ENCODE results near the gene PRPF38A. TPM values are rescaled to one million over a fixed set of nuclear protein-coding genes. Genes with fewer than 3 reads are reported as not detected.
A peak's percentile ranks its signal among the peaks of the same experiment; 100 is the strongest.

Gene PRPF38A
- total RNA-seq, 1 donor = 6.2 TPM

DNA sequence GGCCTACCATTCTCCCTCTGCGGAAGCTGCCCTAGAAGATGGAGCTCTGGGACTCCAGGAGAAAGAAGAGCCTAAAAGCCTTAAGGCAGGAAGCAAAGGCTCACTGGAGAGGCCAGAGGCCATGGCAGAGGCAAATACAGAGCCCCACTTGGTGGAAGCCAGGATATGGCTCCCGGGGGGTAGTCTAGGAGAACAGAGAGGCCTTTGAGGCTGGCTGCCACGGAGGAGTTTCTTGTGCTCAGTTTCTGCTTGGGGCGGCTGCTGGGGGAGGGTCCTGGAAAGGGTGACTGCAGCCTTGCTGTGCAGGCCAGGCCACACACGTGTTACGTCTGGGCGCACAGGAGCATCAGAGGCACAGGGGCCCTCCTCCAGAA, 43.8 kb upstream of the PRPF38A start:
- no peak overlapping the region for H2AFZ ChIP-seq (ENCODE audit: low read length)
- peaks cover 36% of the 10 kb centered on the region for H3K79me2 ChIP-seq (ENCODE audit: insufficient read depth, low read length)
- H3K27me3 ChIP-seq (ENCODE audit: insufficient read depth, low read length) = no peaks in the 10 kb centered on the region
- TF ChIP-seq, protein P1, sequence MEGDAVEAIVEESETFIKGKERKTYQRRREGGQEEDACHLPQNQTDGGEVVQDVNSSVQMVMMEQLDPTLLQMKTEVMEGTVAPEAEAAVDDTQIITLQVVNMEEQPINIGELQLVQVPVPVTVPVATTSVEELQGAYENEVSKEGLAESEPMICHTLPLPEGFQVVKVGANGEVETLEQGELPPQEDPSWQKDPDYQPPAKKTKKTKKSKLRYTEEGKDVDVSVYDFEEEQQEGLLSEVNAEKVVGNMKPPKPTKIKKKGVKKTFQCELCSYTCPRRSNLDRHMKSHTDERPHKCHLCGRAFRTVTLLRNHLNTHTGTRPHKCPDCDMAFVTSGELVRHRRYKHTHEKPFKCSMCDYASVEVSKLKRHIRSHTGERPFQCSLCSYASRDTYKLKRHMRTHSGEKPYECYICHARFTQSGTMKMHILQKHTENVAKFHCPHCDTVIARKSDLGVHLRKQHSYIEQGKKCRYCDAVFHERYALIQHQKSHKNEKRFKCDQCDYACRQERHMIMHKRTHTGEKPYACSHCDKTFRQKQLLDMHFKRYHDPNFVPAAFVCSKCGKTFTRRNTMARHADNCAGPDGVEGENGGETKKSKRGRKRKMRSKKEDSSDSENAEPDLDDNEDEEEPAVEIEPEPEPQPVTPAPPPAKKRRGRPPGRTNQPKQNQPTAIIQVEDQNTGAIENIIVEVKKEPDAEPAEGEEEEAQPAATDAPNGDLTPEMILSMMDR (IDR thresholded peaks at IDR 0.05; ENCODE audit: extremely low read depth, low read depth, low read length) = no peak
- H3K4me3 ChIP-seq (ENCODE audit: insufficient read depth, low read length) = no peak overlapping the region
- peaks cover 3% of the 10 kb centered on the region for H4K20me1 ChIP-seq (ENCODE audit: insufficient read depth, low read length)
- H3K36me3 ChIP-seq (ENCODE audit: insufficient read depth, low read length) = peaks cover 72% of the 10 kb centered on the region
- DNase-seq (ENCODE audit: insufficient read length, low spot score, missing footprints) = peak; percentile 30
- peaks cover 11% of the 10 kb centered on the region for H3K4me1 ChIP-seq (ENCODE audit: insufficient read depth, low read length)
- H3K4me2 ChIP-seq (ENCODE audit: insufficient read depth, low read length) = no peak overlapping the region
- H3K27ac ChIP-seq (ENCODE audit: low read depth, low read length) = no peak overlapping the region
- no peaks in the 10 kb centered on the region for H3K9me3 ChIP-seq (ENCODE audit: low read depth, low read length)

DNA sequence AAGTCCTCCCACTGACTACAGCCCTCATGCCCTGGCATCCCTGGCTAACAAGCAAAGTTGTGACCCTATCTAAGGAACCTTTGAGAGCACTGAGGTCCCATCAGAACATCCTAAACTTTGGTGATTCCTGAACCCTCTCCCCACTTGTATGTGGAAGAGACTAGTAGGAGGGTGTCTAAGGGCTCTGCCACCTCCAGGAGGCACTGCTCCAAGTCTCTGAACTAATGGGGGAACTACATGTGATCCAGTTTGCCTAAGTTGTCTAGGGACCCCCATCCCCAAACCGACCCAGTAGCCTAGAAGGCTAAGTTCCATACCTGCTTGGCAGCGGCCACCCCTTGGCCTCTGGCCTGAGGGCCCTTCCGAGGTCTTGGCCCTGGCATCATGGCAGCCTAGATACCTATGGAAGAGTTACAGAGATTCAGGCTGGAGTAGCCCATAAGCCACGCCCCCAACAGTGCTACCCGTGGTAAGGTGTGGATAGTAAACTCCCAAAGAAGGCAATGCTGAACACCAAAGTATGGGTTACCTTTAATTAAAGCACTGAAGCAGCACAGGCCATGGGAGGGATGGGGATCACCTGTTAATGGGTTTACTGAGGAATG, 40.1 kb upstream of the PRPF38A start:
- no peak overlapping the region for H3K4me3 ChIP-seq (ENCODE audit: insufficient read depth, low read length)
- peaks cover 15% of the 10 kb centered on the region for H3K4me1 ChIP-seq (ENCODE audit: insufficient read depth, low read length)
- H4K20me1 ChIP-seq (ENCODE audit: insufficient read depth, low read length) = peaks cover 3% of the 10 kb centered on the region
- H3K4me2 ChIP-seq (ENCODE audit: insufficient read depth, low read length) = peak overlapping the region; percentile 84
- TF ChIP-seq, protein P1 (IDR thresholded peaks at IDR 0.05; ENCODE audit: extremely low read depth, low read depth, low read length) = no peak
- H3K79me2 ChIP-seq (ENCODE audit: insufficient read depth, low read length) = peaks cover 39% of the 10 kb centered on the region
- DNase-seq (ENCODE audit: insufficient read length, low spot score, missing footprints) = peak; percentile 75
- H2AFZ ChIP-seq (ENCODE audit: low read length) = no peak overlapping the region
- peaks cover 40% of the 10 kb centered on the region for H3K36me3 ChIP-seq (ENCODE audit: insufficient read depth, low read length)
- no peaks in the 10 kb centered on the region for H3K9me3 ChIP-seq (ENCODE audit: low read depth, low read length)
- peak overlapping the region; percentile 83 for H3K27ac ChIP-seq (ENCODE audit: low read depth, low read length)
- no peaks in the 10 kb centered on the region for H3K27me3 ChIP-seq (ENCODE audit: insufficient read depth, low read length)

- peak overlapping the region; percentile 83 for H3K27ac ChIP-seq (ENCODE audit: low read depth, low read length)
- H3K36me3 ChIP-seq (ENCODE audit: insufficient read depth, low read length) = peaks cover 32% of the 10 kb centered on the region
- peaks cover 15% of the 10 kb centered on the region for H3K4me1 ChIP-seq (ENCODE audit: insufficient read depth, low read length)
- no peaks in the 10 kb centered on the region for H3K27me3 ChIP-seq (ENCODE audit: insufficient read depth, low read length)
- TF ChIP-seq, protein P1 (IDR thresholded peaks at IDR 0.05; ENCODE audit: extremely low read depth, low read depth, low read length) = no peak
- peak overlapping the region; percentile 84 for H3K4me2 ChIP-seq (ENCODE audit: insufficient read depth, low read length)
- peak overlapping the region; percentile 87 for H3K4me3 ChIP-seq (ENCODE audit: insufficient read depth, low read length)
- H2AFZ ChIP-seq (ENCODE audit: low read length) = peak overlapping the region; percentile 81
- peaks cover 39% of the 10 kb centered on the region for H3K79me2 ChIP-seq (ENCODE audit: insufficient read depth, low read length)
- peaks cover 3% of the 10 kb centered on the region for H4K20me1 ChIP-seq (ENCODE audit: insufficient read depth, low read length)
- peak; percentile 95 for DNase-seq (ENCODE audit: insufficient read length, low spot score, missing footprints)
- H3K9me3 ChIP-seq (ENCODE audit: low read depth, low read length) = no peaks in the 10 kb centered on the region
Measured at GRCh38 chr1:52365071-52365745, 39.2 kb upstream of the PRPF38A start.

GRCh38 chr1:52365746-52366516, 38.5 kb upstream of the PRPF38A start, which contains the start of gene CC2D1B:
Gene CC2D1B, minus strand, starts transcription at chr1:52366205. Its CDS starts 1,585 bp downstream, at chr1:52364620.
- Histone ChIP-seq H3K4me1 (ENCODE audit: insufficient read depth, low read length) (peaks cover 15% of the 10 kb centered on the region), H3K27me3 (ENCODE audit: insufficient read depth, low read length) (no peaks in the 10 kb centered on the region), H4K20me1 (ENCODE audit: insufficient read depth, low read length) (peaks cover 3% of the 10 kb centered on the region), H2AFZ (ENCODE audit: low read length) (peak within 1 kb of the TSS; percentile 81), H3K4me2 (ENCODE audit: insufficient read depth, low read length) (peak within 1 kb of the TSS; percentile 84), H3K9me3 (ENCODE audit: low read depth, low read length) (no peaks in the 10 kb centered on the region), H3K27ac (ENCODE audit: low read depth, low read length) (peak within 1 kb of the TSS; percentile 83), H3K36me3 (ENCODE audit: insufficient read depth, low read length) (peaks cover 25% of the 10 kb centered on the region), H3K4me3 (ENCODE audit: insufficient read depth, low read length) (peak within 1 kb of the TSS; percentile 87), H3K79me2 (ENCODE audit: insufficient read depth, low read length) (peaks cover 39% of the 10 kb centered on the region)
- TF ChIP-seq, protein P1 (IDR thresholded peaks at IDR 0.05; ENCODE audit: extremely low read depth, low read depth, low read length) = no peak
- peak; percentile 99 for DNase-seq (ENCODE audit: insufficient read length, low spot score, missing footprints)

All from osteoblast (primary cell).